T-cell (primary cell): ENCODE results near the gene SYCP2. TPM values are rescaled to one million over a fixed set of nuclear protein-coding genes. Genes with fewer than 3 reads are reported as not detected.

Experiments
- ATAC-seq, 4 experiments: fragments of 200-7000 bp in 3 of 4; fragments of 150-1000 bp in 1 of 4; cut with Tn5 transposase; replicated peaks in 1 of 4; 1 replicate in 3 of 4; 2 replicates in 1 of 4; pipeline ENCODE4 v1.10.0; 2021; ENCODE audit warnings: moderate library complexity in 3 of 4, mild to moderate bottlenecking in 2 of 4, moderate number of reproducible peaks in 1 of 4
- CTCF ChIA-PET, 2 donors: fragments of 300-600 bp; sonication (Branson Sonifier 250); formaldehyde crosslinking; loops; one replicate each; lab custom pipeline; 2022; ENCODE audit warnings: antibody characterized with exemption in 2 of 2; lab: Charles Lee
- POLR2A ChIA-PET, 2 donors: fragments of 300-600 bp; sonication (Branson Sonifier 250); formaldehyde crosslinking; loops; one replicate each; lab custom pipeline; 2022; ENCODE audit warnings: antibody characterized with exemption in 2 of 2; lab: Charles Lee
- DNase-seq, 35 experiments: peaks; one replicate each; pipeline versions ENCODE4 v3.0.0 to v3.0.0-alpha.2; 2013 to 2023
- H3K27ac ChIP-seq: one replicate; pipeline ENCODE4 v1.5.1; 2013; ENCODE audit warnings: low read length
- H3K27me3 ChIP-seq, 2 experiments: replicated peaks in 1 of 2; 1 replicate in 1 of 2; 2 replicates in 1 of 2; pipeline versions ENCODE4 v1.6.1 to v1.7.0; 2013; ENCODE audit warnings: low read length in 1 of 2, mixed read lengths in 1 of 2; ENCODE audit not compliant: control insufficient read depth in 2 of 2, insufficient read depth in 2 of 2; ENCODE audit errors: extremely low read depth in 1 of 2
- H3K36me3 ChIP-seq, 2 donors: 1 replicate in 1 of 2; 2 replicates in 1 of 2; pipeline versions ENCODE4 v1.6.1 to v1.7.0; 2013; ENCODE audit warnings: low read length in 1 of 2; ENCODE audit not compliant: control insufficient read depth in 2 of 2, insufficient read depth in 1 of 2; ENCODE audit errors: extremely low read depth in 1 of 2
- H3K4me1 ChIP-seq, 2 experiments: 1 replicate in 1 of 2; 2 replicates in 1 of 2; pipeline versions ENCODE4 v1.6.1 to v1.7.0; 2013; ENCODE audit warnings: low read length in 2 of 2, mixed read lengths in 1 of 2; ENCODE audit not compliant: insufficient read depth in 2 of 2, control insufficient read depth in 1 of 2; ENCODE audit errors: extremely low read depth in 1 of 2
- H3K4me3 ChIP-seq, 2 donors: 1 replicate in 1 of 2; 2 replicates in 1 of 2; pipeline versions ENCODE4 v1.5.1 to v1.7.0; 2013; ENCODE audit warnings: mild to moderate bottlenecking in 2 of 2, low read length in 1 of 2, moderate library complexity in 1 of 2; ENCODE audit not compliant: control insufficient read depth in 1 of 2; ENCODE audit errors: extremely low read depth in 1 of 2
- H3K9me3 ChIP-seq: 2 replicates; pipeline ENCODE4 v1.7.0; 2013
- H3K27ac Mint-ChIP-seq, 2 donors: one replicate each; pipeline ENCODE4 v1.8.0; 2020 to 2021; ENCODE audit warnings: mild to moderate bottlenecking in 2 of 2, mixed read lengths in 2 of 2
- H3K27me3 Mint-ChIP-seq, 2 donors: one replicate each; pipeline ENCODE4 v1.8.0; 2021 to 2022; ENCODE audit warnings: mixed read lengths in 2 of 2
- H3K36me3 Mint-ChIP-seq: one replicate; pipeline ENCODE4 v1.8.0; 2021; ENCODE audit warnings: mixed read lengths
- H3K4me1 Mint-ChIP-seq, 3 donors: one replicate each; pipeline ENCODE4 v1.8.0; 2020 to 2022; ENCODE audit warnings: mixed read lengths in 3 of 3, mild to moderate bottlenecking in 1 of 3
- H3K4me3 Mint-ChIP-seq, 3 donors: one replicate each; pipeline ENCODE4 v1.8.0; 2020 to 2022; ENCODE audit warnings: mild to moderate bottlenecking in 3 of 3, mixed read lengths in 3 of 3, moderate library complexity in 3 of 3
- H3K9me3 Mint-ChIP-seq, 3 donors: one replicate each; pipeline ENCODE4 v1.8.0; 2020 to 2022; ENCODE audit warnings: mixed read lengths in 3 of 3
- WGBS: methylation state at CpG from one replicate; pipeline ENCODE4 v1.1.5; 2013; ENCODE audit warnings: missing lambda C conversion rate; ENCODE audit not compliant: insufficient coverage; 5-methylcytosine and 5-hydroxymethylcytosine counted together
- total RNA-seq, 35 experiments: library from RNA in 6 of 35; stranded (reverse) in 6 of 35; fragments of 120-200 nt in 1 of 35; gene quantifications; one replicate each; pipeline versions ENCODE4 v1.2.1 to v1.2.4 and lab custom pipeline; 2013 to 2026

The SYCP2 gene
- total RNA-seq, 5 donors from 2014 or later (not counting 1 experiment from before 2014, with no cell fraction given): 3.0 to 6.0 (median 3.8) TPM

- POLR2A ChIA-PET: no interaction called here
- DNase-seq: no peak
- Mint-ChIP-seq H3K27me3 (peaks cover 36 to 37% of the 10 kb centered on the region in 2 donors), H3K36me3 (no peaks in the 10 kb centered on the region), H3K27ac (no peak overlapping the region), H3K4me1 (peaks cover 0 to 2% (median 0%) of the 10 kb centered on the region in 3 donors), H3K9me3 (no peaks in the 10 kb centered on the region), H3K4me3 (no peak overlapping the region)
- Histone ChIP-seq H3K27ac (no peak overlapping the region), H3K27me3 (peaks cover 0 to 40% of the 10 kb centered on the region in 2 experiments), H3K36me3 (no peaks in the 10 kb centered on the region), H3K4me1 (no peaks in the 10 kb centered on the region), H3K9me3 (no peaks in the 10 kb centered on the region), H3K4me3 (no peak overlapping the region)
- WGBS: 63% methylated on average over 5 of the region's 6 CpGs
- CTCF ChIA-PET: no interaction called here
- ATAC-seq: no peak
These were observed 102.8 kb downstream of the SYCP2 start for GRCh38 chr20:59830665-59831023.

GRCh38 chr20:59829786-59830664 is 103.4 kb downstream of the SYCP2 start:
- no peak overlapping the region for H3K27ac Mint-ChIP-seq
- 66% methylated on average over 9 of the region's 12 CpGs for WGBS

GRCh38 chr20:59829054-59829785 is 104.2 kb downstream of the SYCP2 start:
- Histone ChIP-seq H3K9me3 (no peaks in the 10 kb centered on the region), H3K4me3 (no peak overlapping the region), H3K4me1 (no peaks in the 10 kb centered on the region), H3K36me3 (no peaks in the 10 kb centered on the region), H3K27me3 (peaks cover 0 to 31% of the 10 kb centered on the region in 2 experiments), H3K27ac (no peak overlapping the region)
- Mint-ChIP-seq H3K27me3 (peaks cover 23 to 24% of the 10 kb centered on the region in 2 donors), H3K27ac (no peak overlapping the region), H3K4me3 (no peak overlapping the region), H3K4me1 (no peaks in the 10 kb centered on the region), H3K36me3 (no peaks in the 10 kb centered on the region), H3K9me3 (no peaks in the 10 kb centered on the region)
- DNase-seq: no peak
- ChIA-PET CTCF (no interaction called here), POLR2A (no interaction called here)
- WGBS: 63% methylated on average over 7 of the region's 19 CpGs
- no peak for ATAC-seq

More at GRCh38 chr20:59829786-59830664, 103.4 kb downstream of the SYCP2 start:
- H3K4me1 ChIP-seq: no peaks in the 10 kb centered on the region
- no peak overlapping the region for H3K27ac ChIP-seq
- ChIA-PET POLR2A (no interaction called here), CTCF (no interaction called here)
- Mint-ChIP-seq H3K4me1 (no peaks in the 10 kb centered on the region), H3K4me3 (no peak overlapping the region), H3K27me3 (peaks cover 31 to 32% of the 10 kb centered on the region in 2 donors), H3K36me3 (no peaks in the 10 kb centered on the region), H3K9me3 (no peaks in the 10 kb centered on the region)
- ATAC-seq (no peak), DNase-seq (no peak)
- H3K27me3 ChIP-seq: peaks cover 0 to 38% of the 10 kb centered on the region in 2 experiments
- H3K4me3 ChIP-seq: no peak overlapping the region
- H3K9me3 ChIP-seq: no peaks in the 10 kb centered on the region
- no peaks in the 10 kb centered on the region for H3K36me3 ChIP-seq

DNA sequence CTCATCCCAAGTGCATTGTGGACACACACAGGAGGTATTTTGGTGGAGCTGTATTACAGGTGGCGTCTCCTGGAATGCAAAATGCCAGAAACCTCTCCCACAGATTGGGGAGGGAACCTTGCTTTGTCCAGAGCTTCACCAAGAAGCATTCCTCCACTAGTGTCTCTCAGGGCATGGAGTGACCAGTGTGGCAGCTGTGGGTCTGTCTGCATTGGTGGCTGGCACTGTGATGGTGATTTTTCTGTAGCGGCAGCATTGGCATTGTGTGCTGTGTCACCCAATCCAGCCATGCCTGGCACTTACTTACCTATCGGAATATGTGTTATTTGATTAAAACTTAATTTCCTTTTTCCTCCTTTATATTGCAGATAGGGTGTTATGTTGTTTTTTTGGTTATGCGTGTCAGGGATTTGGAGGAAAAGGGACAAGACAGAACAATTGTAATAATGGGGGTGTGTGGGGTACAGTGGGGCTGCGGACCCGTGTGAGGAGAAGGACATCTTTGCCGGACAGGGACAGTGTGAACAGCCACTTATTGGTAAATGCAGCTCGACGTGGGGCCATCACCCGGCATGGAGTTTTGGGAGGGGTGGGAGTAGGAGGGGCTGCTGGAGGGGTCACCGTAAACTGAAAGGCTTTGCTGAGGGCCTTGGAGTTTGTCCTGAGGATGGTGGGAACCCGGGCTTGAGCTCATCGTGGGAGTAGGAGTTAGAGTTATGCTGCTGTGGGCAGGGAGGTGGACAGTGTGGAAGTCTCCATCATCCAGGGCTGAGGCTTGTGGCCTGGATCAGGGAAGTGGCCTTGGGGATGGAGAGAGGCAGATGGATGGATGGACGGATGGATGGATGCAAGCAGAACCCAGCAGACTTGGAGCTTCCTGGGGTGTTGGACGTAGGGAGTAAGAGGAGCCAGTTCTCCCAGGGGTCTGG is 105.0 kb downstream of the SYCP2 start:
- Histone ChIP-seq H3K9me3 (no peaks in the 10 kb centered on the region), H3K27ac (no peak overlapping the region), H3K36me3 (no peaks in the 10 kb centered on the region), H3K4me1 (no peaks in the 10 kb centered on the region), H3K4me3 (no peak overlapping the region), H3K27me3 (peaks cover 0 to 25% of the 10 kb centered on the region in 2 experiments)
- ATAC-seq (no peak), DNase-seq (no peak)
- Mint-ChIP-seq H3K36me3 (no peaks in the 10 kb centered on the region), H3K27ac (no peak overlapping the region), H3K9me3 (no peaks in the 10 kb centered on the region), H3K27me3 (peaks cover 19% of the 10 kb centered on the region in 2 donors), H3K4me3 (no peak overlapping the region), H3K4me1 (no peaks in the 10 kb centered on the region)
- WGBS: 76% methylated on average over 11 of the region's 15 CpGs
- CTCF ChIA-PET: interaction anchor here in 1 of 2 donors (0.5 kb wide), 1 partner anchor 13 kb away, joined by 4 read pairs; no protein-coding TSS in a partner anchor
- POLR2A ChIA-PET: no interaction called here

- no peaks in the 10 kb centered on the region for H3K9me3 Mint-ChIP-seq
- 43% methylated on average over 4 of the region's 16 CpGs for WGBS
- Histone ChIP-seq H3K36me3 (no peaks in the 10 kb centered on the region), H3K4me1 (no peaks in the 10 kb centered on the region), H3K27me3 (peaks cover 0 to 16% of the 10 kb centered on the region in 2 experiments), H3K27ac (no peak overlapping the region), H3K9me3 (no peaks in the 10 kb centered on the region), H3K4me3 (no peak overlapping the region)
- H3K36me3 Mint-ChIP-seq: no peaks in the 10 kb centered on the region
- H3K27me3 Mint-ChIP-seq: peaks cover 13 to 19% of the 10 kb centered on the region in 2 donors
- DNase-seq (no peak), ATAC-seq (no peak)
- no peak overlapping the region for H3K4me3 Mint-ChIP-seq
- CTCF ChIA-PET: no interaction called here
- H3K27ac Mint-ChIP-seq: no peak overlapping the region
- POLR2A ChIA-PET: no interaction called here
- H3K4me1 Mint-ChIP-seq: no peaks in the 10 kb centered on the region
These were observed 106.0 kb downstream of the SYCP2 start for GRCh38 chr20:59827138-59828056.
